ENCODE data around the gene NRXN3. TPM values are rescaled to one million over a fixed set of nuclear protein-coding genes. Genes with fewer than 3 reads are reported as not detected.

Gene NRXN3
- total RNA-seq, 1 experiment from 2014 or later, result 1.1 TPM

DNA sequence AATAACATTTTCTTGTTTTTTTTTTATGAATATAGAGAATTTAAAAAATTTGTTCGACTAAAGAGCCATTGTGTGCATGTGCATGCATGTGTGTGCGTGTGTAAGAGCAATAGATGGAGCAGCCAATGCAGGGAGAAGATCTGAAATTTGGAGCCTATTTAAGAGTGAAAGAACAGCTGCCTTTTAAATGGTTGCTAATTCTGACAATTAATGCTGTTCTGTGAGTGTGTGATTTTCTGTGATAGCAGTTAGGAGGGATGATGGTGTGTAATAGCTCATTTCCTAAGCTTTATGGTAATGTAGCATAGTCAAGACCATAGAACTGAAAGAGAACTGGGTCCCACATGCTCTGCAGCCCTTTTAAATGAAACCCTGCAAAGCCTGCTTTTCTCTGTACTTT lies 137.9 kb downstream of the NRXN3 start:
- no peaks in the 10 kb centered on the region for H3F3A ChIP-seq (ENCODE audit: low read length, unreplicated experiment)
- no peak overlapping the region for H3K9ac ChIP-seq (ENCODE audit: low read length)
- no peak for DNase-seq
- intact Hi-C loops (cut with micrococcal nuclease), result no loop called here
- CTCF ChIA-PET, result no interaction called here
- H3K9me2 ChIP-seq (replicated peaks; ENCODE audit: low read length), result no peaks in the 10 kb centered on the region
- H4K20me1 ChIP-seq (ENCODE audit: low read length), result no peaks in the 10 kb centered on the region
- H3K27me3 ChIP-seq (ENCODE audit: low read length), result peaks cover 7% of the 10 kb centered on the region; the same call in 1 of the 2 replicates
- POLR2A ChIA-PET (ENCODE audit: unreplicated experiment), result no interaction called here
- no peak overlapping the region for H3K4me2 ChIP-seq (ENCODE audit: low read length)
- no peak for TF ChIP-seq EZH2 (IDR thresholded peaks at IDR 0.05; ENCODE audit: low read length, unreplicated experiment)
- TF ChIP-seq, protein P1, sequence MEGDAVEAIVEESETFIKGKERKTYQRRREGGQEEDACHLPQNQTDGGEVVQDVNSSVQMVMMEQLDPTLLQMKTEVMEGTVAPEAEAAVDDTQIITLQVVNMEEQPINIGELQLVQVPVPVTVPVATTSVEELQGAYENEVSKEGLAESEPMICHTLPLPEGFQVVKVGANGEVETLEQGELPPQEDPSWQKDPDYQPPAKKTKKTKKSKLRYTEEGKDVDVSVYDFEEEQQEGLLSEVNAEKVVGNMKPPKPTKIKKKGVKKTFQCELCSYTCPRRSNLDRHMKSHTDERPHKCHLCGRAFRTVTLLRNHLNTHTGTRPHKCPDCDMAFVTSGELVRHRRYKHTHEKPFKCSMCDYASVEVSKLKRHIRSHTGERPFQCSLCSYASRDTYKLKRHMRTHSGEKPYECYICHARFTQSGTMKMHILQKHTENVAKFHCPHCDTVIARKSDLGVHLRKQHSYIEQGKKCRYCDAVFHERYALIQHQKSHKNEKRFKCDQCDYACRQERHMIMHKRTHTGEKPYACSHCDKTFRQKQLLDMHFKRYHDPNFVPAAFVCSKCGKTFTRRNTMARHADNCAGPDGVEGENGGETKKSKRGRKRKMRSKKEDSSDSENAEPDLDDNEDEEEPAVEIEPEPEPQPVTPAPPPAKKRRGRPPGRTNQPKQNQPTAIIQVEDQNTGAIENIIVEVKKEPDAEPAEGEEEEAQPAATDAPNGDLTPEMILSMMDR (conservative IDR thresholded peaks at IDR 0.05; ENCODE audit: low read depth, low read length), result no peak
- ATAC-seq, result no peak
- no peaks in the 10 kb centered on the region for H3K79me2 ChIP-seq (ENCODE audit: low read length)
- H3K4me3 ChIP-seq (ENCODE audit: low read length), result no peak overlapping the region
- H3K36me3 ChIP-seq (ENCODE audit: low read depth, low read length), result no peaks in the 10 kb centered on the region
- no peak overlapping the region for H2AFZ ChIP-seq (ENCODE audit: low read length)
- H3K27ac ChIP-seq (ENCODE audit: low read length), result no peak overlapping the region
- peaks cover 7% of the 10 kb centered on the region; the same call in 1 of the 2 replicates for H3K9me3 ChIP-seq (ENCODE audit: low read length)
- H3K4me1 ChIP-seq (ENCODE audit: insufficient read depth, low read length), result no peaks in the 10 kb centered on the region
- no TSS peak for BruUV-seq (replicated peaks)

DNA sequence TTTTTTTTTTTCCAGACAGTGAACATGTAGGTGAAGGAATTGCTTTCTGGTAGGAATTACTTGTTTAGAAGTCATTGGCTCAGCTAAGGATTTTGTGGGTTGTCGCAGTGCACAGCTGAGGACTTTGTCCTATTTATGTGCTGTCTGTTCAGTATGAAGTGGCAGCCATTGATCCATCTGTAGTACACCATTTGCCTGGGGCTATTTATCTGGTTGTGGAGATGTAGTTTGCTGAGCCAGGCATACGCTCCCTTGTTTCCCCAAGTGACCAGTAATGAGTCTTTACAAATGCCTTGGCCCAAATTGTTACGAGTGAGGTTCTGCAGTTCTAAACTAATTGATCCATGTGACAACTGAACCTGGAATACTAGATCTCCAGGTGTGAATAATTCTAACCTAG lies 140.1 kb downstream of the NRXN3 start:
- no peak for ATAC-seq
- DNase-seq, result no peak
- no TSS peak for BruUV-seq (replicated peaks)
- H3K27ac ChIP-seq (ENCODE audit: low read length), result no peak overlapping the region
- H3K4me3 ChIP-seq (ENCODE audit: low read length), result no peak overlapping the region
- ChIA-PET CTCF (no interaction called here), POLR2A (ENCODE audit: unreplicated experiment) (no interaction called here)
- H3K4me2 ChIP-seq (ENCODE audit: low read length), result no peak overlapping the region
- H3K36me3 ChIP-seq (ENCODE audit: low read depth, low read length), result no peaks in the 10 kb centered on the region
- H3K9me2 ChIP-seq (replicated peaks; ENCODE audit: low read length), result no peaks in the 10 kb centered on the region
- intact Hi-C loops (cut with micrococcal nuclease), result no loop called here
- H3K27me3 ChIP-seq (ENCODE audit: low read length), result peaks cover 7% of the 10 kb centered on the region; the same call in 1 of the 2 replicates
- peaks cover 3% of the 10 kb centered on the region; the same call in 1 of the 2 replicates for H3K9me3 ChIP-seq (ENCODE audit: low read length)
- no peak overlapping the region for H2AFZ ChIP-seq (ENCODE audit: low read length)
- H4K20me1 ChIP-seq (ENCODE audit: low read length), result no peaks in the 10 kb centered on the region
- no peaks in the 10 kb centered on the region for H3K79me2 ChIP-seq (ENCODE audit: low read length)
- no peaks in the 10 kb centered on the region for H3K4me1 ChIP-seq (ENCODE audit: insufficient read depth, low read length)
- TF ChIP-seq, protein P1 (conservative IDR thresholded peaks at IDR 0.05; ENCODE audit: low read depth, low read length), result no peak
- no peak for TF ChIP-seq EZH2phosphoT487 (IDR thresholded peaks at IDR 0.05; ENCODE audit: borderline replicate concordance, low read length)
- no peak for TF ChIP-seq EZH2 (IDR thresholded peaks at IDR 0.05; ENCODE audit: low read length, unreplicated experiment)
- H3F3A ChIP-seq (ENCODE audit: low read length, unreplicated experiment), result no peaks in the 10 kb centered on the region
- no peak overlapping the region for H3K9ac ChIP-seq (ENCODE audit: low read length)

DNA sequence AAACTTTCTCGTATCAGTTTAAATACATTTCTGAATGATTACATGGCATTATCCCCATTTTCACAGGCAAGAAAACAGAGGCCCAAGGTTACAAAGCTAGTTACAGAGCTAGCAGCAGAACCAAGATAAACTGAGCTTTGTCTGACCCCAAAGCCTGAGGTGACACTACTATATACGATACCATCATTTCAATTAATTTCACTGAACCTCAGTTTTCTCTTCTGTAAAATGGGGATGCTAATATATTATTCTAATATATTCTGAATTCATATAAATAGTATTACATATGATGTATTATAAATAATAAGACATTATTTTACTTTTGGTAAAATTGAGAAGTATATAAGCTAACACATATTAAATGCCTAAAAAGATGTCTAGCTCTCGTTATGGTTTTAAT lies 143.3 kb downstream of the NRXN3 start:
- intact Hi-C loops (cut with micrococcal nuclease), result no loop called here
- DNase-seq, result no peak
- Histone ChIP-seq H2AFZ (ENCODE audit: low read length) (no peak overlapping the region), H3K36me3 (ENCODE audit: low read depth, low read length) (no peaks in the 10 kb centered on the region), H3K4me2 (ENCODE audit: low read length) (no peak overlapping the region), H3K79me2 (ENCODE audit: low read length) (no peaks in the 10 kb centered on the region), H3K9me2 (replicated peaks; ENCODE audit: low read length) (no peaks in the 10 kb centered on the region), H3F3A (ENCODE audit: low read length, unreplicated experiment) (no peaks in the 10 kb centered on the region), H3K9ac (ENCODE audit: low read length) (no peak overlapping the region), H4K20me1 (ENCODE audit: low read length) (no peaks in the 10 kb centered on the region), H3K27ac (ENCODE audit: low read length) (no peak overlapping the region), H3K27me3 (ENCODE audit: low read length) (peaks cover 7% of the 10 kb centered on the region; the same call in 1 of the 2 replicates), H3K4me3 (ENCODE audit: low read length) (no peak overlapping the region), H3K9me3 (ENCODE audit: low read length) (no peaks in the 10 kb centered on the region; the same call in 1 of the 2 replicates), H3K4me1 (ENCODE audit: insufficient read depth, low read length) (no peaks in the 10 kb centered on the region)
- ChIA-PET CTCF (no interaction called here), POLR2A (ENCODE audit: unreplicated experiment) (no interaction called here)
- no peak for ATAC-seq
- TF ChIP-seq, protein P1 (conservative IDR thresholded peaks at IDR 0.05; ENCODE audit: low read depth, low read length), result no peak
- TF ChIP-seq EZH2 (IDR thresholded peaks at IDR 0.05; ENCODE audit: low read length, unreplicated experiment) (no peak), EZH2phosphoT487 (IDR thresholded peaks at IDR 0.05; ENCODE audit: borderline replicate concordance, low read length) (no peak)
- BruUV-seq (replicated peaks), result no TSS peak
